GM21717 (cell line): ENCODE data around the gene IPPK.

ENCODE experiments used
- ATAC-seq: cut with Tn5 transposase; IDR thresholded peaks from one replicate; pipeline ENCODE4 v1.9.1; 2021; ENCODE audit warnings: mild to moderate bottlenecking, moderate library complexity; ENCODE audit not compliant: unreplicated experiment

IPPK gene

DNA sequence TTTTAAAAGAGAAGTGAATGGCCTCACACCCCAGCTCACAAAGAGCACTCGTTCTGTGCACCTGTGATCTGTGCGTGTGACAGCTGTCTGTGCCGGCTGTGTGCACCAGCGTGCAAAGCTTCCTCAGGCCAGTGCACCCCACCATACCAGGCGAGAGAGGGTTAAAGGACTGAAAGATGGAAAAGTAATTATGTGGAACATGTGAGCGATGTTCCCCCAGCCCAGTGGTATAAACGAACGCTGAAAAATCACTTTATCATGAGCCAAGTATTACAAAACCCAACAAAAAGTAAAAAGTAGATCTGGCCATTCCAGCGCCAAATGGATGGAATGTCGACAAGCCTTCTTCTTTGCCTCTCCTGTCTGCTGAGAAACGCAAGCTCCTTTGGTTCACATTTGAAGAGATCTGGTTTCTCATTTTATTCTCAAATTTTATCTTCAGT lies 53.7 kb downstream of the IPPK start:
- no peak for ATAC-seq

GRCh38 chr9:92615790-92616189 lies 54.1 kb downstream of the IPPK start:
- no peak for ATAC-seq

GRCh38 chr9:92614763-92615461 lies 55.0 kb downstream of the IPPK start:
- no peak for ATAC-seq

GRCh38 chr9:92614123-92614510 lies 55.8 kb downstream of the IPPK start:
- ATAC-seq, result no peak

DNA sequence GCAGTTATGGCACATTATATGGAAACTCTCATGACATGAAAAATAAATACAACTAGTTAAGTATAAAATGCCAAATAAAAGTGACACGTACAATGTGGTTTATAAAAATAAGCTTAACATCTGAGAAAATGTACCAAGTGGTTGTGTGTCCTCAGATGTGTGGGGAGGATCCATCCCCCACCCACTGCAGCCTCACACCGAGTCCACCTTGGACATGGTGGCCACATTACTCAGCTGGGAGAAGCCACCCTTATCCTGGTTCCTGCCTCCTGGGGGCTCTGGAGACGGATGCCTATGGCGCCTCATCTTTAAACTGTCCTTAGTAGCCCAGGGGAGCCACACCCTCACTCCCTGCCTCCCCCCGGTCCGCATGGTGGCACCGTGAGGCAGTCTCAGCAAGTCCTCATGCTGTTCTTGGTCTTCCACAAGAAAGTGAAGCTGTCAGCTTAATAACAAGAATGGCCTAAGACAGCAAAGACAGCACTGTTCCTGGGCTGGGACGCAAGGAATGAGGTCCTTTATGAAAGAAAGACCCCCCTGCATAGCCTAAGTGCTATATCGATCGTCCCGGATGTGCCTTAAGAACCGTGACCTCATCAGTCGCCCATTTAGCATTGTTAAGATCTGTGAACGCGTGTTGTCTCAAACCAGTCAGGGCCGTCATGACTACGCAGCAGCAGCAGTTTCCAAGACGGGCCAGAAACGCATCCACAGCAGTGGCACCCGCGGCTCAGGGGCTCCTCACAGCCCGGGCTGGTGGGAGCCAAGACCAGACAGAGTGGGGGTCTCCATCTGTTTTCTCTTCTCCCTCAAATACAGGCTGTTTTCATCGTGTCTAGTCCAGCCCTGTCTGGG lies 56.4 kb downstream of the IPPK start:
- no peak for ATAC-seq

GRCh38 chr9:92612816-92613215 lies 57.1 kb downstream of the IPPK start:
- no peak for ATAC-seq

- no peak for ATAC-seq
Observed at GRCh38 chr9:92612292-92612691, 57.6 kb downstream of the IPPK start.

GRCh38 chr9:92611621-92612285 lies 58.2 kb downstream of the IPPK start:
- no peak for ATAC-seq

DNA sequence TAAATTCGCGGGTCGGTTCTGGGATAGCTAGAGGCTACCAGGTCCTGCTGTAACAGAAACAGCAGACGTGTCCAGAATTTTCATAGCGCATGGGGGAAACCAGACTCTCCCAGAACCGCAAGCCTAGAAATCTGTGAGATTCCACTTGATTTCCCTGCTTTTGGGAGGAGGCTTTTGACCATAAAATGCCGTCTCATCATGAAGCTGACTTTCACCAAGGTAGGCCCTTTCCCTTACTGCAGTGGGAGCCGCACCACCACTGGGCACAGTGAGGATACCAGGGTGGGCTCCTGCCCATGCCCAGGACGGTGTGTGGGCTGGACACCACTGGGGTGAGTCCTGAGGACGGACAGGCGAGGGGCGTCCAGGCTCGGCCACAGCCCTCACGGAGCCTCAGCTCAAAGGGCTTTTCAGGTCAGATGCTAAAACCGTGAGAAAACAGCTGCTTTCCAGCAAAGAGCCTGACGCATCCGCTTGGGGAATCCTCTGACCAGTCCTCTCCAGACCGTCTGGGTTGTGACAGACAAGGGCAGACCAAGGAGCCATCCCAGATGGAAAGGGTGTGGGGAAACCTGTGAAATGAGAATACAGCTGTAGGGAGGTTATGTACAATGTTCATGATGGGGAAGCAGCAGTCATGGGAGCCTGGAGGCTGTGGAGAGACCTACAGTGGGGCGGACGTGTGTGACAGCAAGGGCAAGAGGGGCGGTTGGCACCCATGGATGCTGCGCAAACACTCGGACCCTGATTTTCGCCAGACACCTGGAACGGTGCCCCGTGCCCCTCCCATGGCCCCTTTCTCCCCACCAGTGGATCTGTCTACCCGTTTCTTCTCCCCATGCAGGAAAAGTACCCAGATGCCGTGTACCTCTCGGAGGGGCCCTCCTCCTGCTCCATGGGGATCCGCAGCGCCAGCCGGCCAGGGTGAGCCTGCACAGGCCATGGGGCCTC lies 59.2 kb downstream of the IPPK start:
- ATAC-seq, result no peak

- no peak for ATAC-seq
Observed at GRCh38 chr9:92608909-92609445, 61.0 kb downstream of the IPPK start.

DNA sequence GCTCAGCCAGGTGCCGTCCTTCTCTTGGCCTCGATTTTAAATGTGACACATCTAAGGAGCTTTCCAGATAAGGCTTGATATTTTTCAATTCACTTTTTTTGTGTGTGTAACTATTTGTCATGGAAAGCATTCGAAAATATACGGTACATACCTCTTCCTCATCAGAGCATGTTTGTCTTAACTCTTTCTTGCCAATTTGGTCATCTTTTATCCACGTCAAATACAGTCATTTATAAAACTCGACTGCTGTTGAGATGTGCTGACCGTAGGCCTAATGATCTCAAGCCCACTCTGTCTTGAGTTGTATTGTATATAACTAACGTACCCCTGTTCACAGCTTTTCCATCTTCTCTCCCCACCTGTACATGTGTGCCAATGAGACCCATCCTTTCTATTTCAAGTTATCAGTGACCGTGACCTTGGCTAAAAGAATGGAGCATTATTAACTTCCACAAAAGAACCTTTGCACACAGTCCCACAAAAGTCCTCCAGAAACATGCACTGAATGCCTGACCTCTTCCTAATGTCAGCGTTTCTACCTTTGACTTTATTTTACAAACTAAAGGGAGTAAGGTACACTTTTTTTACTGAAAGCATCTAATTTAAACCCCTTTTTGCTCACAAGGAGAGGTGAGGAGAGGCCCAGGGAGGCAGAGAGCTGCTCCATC lies 61.6 kb downstream of the IPPK start:
- no peak for ATAC-seq

GRCh38 chr9:92607773-92608172 lies 62.2 kb downstream of the IPPK start:
- no peak for ATAC-seq

GRCh38 chr9:92607088-92607487 lies 62.8 kb downstream of the IPPK start:
- ATAC-seq, result peak; percentile 64

DNA sequence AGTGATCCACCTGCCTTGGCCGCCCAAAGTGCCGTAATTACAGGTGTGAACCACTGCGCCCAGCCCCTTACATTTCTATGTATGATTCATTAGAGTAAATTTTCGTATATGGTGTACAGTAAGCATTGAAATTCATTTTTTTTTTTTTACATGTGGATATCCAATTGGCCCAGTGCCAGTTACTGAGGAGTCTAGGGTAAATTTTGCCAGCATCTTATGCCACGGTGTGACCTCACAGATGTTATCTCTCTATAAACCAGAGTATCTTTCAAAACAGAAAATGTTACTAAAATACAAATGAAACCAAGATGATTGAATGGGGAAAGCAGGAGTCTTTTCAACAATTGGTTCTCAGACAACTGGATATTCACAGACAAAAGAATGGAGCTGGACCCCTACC lies 64.7 kb downstream of the IPPK start:
- ATAC-seq, result no peak

GRCh38 chr9:92603990-92604389 lies 65.9 kb downstream of the IPPK start:
- no peak for ATAC-seq

DNA sequence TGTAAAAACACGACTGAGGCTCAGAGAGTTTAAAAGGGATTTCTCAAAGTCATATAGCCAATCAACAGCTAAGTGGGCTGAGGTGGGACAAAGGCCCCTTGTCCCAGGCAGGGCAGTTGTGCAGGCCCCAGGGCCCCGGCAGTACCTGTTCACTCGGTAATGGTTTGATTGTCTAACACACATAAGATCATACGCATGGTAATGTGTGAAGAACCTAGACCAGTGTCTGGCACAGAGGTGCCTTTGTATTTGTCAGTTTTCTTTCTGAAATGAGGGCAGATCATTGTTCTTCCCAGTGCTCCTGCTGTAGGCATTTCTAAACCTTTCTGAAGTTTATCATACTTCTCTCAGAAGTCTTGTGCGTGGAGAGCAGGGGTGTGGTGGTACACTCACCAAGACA lies 66.8 kb downstream of the IPPK start:
- no peak for ATAC-seq

DNA sequence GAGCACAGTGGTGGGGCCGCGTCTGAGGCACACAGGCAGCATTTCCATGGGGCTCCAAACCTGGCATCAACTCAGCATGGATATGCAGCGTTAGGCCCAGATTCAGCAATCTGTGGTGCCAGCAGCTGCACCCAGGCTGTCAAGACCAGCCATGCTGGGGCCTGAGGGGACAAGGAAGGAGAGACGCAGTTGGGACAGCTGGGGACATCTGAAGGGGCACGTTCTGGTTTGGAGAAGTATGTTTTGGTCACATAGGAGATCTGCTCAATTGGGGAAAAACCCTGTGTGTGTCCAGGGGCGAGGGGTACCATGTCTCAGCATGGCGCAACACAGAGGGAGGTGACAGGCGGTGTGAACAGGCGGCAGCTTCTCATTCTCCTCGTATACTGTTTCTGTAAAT lies 67.5 kb downstream of the IPPK start:
- no peak for ATAC-seq

DNA sequence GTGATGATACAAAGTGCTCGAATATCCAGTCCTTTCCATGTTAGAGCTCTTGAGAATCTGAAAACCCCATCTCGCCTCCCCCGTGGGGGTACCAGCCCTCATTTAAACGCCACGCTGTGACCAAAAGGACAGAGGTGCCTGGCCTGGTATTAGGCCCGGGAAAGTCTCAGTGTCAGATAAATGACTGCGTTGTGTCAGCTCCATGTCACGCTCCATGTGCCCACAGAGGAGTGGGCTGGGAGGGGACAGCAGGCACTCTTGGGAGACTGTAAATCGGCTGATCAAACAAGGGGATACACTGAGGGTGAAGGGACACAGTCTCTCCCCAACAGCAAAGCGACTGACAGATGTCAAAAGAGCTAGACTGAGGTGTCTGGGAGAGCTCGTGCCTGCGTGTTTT lies 68.5 kb downstream of the IPPK start:
- no peak for ATAC-seq

GRCh38 chr9:92600462-92601261 lies 69.3 kb downstream of the IPPK start:
- no peak for ATAC-seq
